ENCODE data around the gene PKN1.
A peak's percentile ranks its signal among the peaks of the same experiment; 100 is the strongest.

PKN1 gene

DNA sequence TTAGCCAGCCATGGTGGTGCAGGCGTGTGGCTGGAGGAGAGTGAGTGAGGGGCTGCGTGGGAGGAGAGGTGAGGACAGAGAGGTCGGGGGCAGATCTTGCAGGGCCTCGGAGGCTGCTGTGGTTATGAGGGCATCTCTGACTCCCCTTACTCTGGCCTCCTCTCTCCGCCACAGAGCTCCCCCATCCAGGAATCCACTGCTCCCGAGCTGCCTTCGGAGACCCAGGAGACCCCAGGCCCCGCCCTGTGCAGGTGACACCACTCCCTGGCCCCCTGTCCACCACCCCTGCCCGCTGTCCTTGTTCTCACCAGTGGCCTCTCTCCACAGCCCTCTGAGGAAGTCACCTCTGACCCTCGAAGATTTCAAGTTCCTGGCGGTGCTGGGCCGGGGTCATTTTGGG lies 34.3 kb downstream of the PKN1 start:
- DNase-seq (ENCODE audit: low read depth) = no peak

DNA sequence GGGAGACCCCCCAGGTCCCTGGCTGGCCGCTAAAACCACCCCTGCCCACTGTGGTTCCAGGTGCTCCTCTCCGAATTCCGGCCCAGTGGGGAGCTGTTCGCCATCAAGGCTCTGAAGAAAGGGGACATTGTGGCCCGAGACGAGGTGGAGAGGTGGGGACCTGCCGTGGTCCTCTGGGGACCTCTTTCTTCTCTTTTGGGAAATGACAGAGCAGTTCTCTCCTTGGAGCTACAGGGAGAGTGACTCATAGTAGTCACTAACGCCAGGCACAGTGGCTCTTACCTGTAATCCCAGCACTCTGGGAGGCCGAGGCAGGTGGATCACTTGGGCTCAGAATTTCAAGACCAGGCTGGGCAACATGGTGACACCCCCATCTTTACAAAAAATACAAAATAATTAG lies 34.7 kb downstream of the PKN1 start:
- no peak for DNase-seq (ENCODE audit: low read depth)

DNA sequence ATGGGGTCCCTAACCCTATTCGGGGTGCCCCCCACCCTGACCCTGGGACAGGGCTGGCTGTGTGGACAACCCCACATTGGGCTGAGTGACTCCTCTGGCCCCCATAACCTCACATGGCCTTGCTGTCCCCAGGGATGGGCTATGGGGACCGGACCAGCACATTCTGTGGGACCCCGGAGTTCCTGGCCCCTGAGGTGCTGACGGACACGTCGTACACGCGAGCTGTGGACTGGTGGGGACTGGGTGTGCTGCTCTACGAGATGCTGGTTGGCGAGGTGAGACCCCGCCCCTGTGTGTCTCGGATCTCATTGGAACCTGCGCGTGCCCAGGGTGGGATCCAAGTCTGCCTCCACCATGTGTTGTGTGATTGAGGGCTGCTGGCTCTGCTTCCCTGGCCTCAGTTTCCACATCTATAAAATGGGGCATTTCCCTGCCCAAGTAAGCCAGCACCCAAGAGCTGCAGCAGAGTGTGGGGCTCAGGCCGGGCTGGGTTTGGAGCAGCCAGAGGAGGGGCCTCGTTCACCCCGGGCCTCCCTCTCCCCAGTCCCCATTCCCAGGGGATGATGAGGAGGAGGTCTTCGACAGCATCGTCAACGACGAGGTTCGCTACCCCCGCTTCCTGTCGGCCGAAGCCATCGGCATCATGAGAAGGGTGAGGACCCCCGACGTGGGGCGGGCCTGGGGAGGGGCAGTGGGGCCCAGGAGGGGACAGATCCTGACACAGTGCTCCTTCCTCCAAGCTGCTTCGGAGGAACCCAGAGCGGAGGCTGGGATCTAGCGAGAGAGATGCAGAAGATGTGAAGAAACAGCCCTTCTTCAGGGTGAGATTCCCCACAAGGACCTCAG lies 37.1 kb downstream of the PKN1 start:
- no peak for DNase-seq (ENCODE audit: low read depth)

DNA sequence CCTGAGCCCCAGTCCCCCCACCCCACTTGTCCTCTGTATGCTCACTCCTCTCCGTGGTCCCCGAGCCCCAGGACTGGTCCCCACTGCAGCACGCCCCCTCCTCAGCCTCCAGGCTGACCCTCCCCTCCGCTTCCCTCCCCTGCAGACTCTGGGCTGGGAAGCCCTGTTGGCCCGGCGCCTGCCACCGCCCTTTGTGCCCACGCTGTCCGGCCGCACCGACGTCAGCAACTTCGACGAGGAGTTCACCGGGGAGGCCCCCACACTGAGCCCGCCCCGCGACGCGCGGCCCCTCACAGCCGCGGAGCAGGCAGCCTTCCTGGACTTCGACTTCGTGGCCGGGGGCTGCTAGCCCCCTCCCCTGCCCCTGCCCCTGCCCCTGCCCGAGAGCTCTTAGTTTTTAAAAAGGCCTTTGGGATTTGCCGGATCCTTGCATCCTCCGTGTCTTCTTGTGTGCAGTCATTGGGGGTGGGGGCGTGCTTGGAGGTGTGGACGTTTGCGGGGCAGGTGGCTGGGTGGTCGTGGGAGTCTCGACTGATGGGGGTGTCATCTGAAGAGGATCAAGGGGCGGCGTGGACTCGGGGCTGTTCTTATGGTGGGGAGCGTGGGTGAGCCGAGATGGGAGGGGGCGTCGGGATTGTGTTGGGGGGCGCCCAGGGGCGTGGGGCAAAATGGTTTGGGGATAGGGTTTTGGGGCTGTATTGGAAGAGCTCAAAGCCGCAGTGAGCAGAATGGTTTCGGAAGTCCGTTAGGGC lies 38.5 kb downstream of the PKN1 start:
- no peak for DNase-seq (ENCODE audit: low read depth)

DNA sequence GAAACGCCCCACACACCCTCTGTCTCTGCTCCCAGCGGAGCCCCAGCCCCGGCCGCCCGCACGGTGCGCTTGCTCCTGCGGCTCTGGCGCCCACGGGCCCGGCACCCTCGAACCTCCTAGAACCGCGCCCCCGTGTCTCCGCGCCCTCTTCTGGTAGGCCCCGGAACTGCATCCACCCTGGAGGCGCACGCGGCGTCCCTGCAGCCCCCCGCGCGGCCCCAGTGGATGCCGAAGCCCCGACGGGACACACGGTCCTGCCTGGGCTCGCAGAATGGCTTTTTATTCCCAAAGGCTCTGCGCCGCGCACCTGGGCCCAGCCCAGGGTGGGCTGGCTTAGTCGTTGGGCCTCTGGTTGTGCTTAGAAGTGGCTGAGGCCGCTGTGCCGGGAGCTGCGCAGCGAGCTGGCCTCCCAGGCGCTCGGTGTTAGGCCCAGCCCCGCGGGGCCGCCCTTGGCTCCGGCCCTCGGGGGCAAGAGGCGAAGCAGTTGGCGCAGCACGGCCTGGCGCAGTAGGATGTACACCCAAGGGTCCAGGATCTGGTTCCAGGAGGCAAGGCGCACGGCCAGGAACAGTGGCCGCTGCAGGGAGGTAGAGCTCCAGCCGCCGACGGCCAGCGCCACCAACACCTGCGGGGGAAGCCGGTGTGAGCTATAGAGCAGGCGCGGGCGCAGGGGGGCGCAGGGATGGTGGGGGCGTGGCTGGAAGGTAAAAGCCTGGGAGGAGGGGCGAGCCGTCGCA lies 39.3 kb downstream of the PKN1 start:
- DNase-seq (ENCODE audit: low read depth) = no peak

DNA sequence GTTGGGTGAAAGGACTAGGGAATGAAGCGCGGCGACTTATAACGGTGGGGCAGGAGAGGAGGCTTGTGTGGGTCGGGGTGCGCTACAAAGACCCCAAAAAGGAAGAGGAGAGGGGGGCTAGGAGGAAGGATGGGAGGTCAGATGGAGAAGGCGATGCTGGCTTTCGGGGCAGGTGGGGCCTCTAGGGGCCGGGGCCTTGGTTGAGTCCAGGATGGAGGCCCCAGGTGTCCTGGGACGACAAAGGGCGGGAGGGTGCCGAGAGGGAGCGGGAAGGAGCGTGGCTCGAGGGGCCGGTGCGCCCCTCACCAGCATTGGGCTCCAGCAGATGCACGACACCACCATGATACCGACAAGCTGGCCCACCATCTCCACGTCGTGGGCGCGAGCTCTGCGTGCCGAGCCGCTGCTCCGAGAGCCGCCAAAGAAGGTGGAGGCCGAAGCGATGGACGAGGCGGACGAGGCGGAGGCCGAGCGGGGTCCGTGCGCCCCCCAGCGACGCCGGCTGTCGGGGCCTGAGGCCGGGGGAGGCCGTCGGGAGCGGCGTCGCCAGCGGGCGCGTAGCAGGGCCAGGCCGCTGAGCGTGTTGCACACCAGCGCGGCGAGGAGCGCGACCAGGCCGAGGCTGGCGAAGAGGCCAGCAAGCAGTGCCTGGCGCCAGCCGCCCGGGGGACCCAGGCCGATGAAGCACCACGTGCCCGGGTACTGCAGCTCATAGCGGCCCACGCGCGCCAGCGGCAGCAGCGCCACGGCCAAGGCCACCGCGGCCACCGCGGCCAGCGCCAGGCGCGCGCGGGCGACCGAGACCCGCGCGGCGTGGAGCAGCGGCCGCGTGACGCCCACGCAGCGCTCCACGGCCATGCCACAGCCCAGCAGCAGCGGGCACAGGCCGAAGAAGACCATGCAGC lies 40.2 kb downstream of the PKN1 start:
- DNase-seq (ENCODE audit: low read depth) = no peak

DNA sequence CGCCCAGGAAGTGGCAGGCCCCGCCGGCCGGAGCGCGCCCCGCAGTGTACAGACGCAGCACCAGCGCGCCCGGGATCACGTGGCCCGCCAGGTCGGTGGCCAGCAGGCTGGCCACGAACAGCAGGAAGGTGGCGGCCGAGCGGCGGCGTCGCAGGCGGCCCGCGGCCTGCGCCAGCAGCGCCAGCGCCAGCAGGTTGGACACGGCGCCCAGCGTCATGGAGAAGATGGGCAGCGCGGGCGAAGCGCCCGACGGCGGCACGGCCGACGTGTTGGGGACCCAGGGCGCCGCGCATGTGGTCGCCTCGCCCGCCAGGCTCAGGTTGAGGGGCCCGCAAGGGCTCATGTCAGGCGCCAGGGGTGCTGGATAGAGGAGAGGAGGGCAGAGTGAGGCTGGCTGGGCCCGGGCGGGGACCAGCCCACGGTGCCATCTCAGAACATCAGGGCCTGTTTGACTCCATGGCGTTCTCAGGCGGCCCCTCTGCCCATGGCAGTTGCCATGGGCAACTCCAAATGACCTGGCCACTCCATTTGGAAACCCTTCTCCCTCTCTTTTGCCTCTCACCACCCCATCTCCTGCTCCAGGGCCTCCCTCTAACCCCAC lies 41.0 kb downstream of the PKN1 start:
- DNase-seq (ENCODE audit: low read depth) = no peak

DNA sequence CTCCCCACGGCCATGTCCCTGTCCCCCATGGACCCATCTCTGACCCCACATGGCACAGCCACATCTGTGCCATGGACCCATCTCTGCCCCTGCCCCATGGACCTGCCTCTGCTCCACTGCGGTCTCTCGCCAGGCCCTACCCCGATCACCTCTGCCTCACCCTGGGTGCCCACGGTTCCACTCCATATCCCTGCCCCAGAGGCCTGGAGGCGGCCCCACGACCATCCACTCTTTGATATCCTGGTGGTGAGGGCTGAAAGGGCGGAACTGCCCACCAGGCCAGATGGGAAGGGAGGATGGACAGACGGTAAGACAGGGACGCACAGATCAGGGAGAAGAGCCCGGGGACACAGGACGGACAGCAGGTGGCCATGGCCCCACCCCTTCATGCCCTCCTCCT lies 41.7 kb downstream of the PKN1 start:
- no peak for DNase-seq (ENCODE audit: low read depth)

DNA sequence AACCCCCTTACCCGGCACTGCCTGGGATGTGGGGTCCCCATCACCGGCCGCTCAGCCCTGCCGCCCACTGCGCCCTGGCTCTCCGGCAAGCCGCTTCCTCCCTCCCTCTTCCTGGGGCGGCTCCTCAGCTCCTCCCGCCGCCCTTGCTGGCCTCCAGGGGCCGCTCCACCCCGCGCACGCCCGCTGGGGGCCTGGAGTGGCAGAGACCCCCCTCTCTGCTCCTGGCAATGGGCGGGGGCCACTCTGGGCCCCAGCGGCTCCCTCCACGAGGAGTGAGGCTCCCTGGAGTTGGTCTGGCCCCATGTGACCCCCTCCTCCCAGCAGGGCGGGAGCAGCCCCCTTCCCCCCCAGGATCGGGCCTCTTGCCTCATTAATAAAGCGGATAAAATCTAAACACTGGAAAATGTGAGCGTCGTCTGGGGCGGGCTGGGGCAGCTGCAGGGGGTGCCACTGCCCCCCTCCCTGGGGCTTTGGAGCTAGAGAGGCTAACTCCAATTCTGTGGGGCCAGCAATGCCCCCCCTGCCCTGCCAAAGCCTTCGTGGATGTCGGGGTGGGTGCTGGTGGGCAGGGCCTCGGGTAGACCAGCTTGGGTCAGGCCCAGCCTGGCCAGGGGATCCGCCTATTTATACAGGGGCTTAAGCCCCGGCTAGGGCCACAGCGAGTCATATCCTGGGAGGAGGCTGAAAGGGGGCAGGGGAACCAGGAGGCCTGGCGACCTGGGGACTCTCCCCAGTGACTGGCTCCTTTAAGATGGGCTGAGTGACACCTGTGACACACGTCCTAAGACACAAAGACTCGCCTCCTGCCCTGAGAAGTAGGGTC lies 42.4 kb downstream of the PKN1 start, which contains the start of gene PTGER1:
Gene PTGER1, minus strand, starts transcription at position 104 of the 823 bp plus-strand sequence. CDS start 1,034 bp downstream, outside the sequence.
- no peak for DNase-seq (ENCODE audit: low read depth)

DNA sequence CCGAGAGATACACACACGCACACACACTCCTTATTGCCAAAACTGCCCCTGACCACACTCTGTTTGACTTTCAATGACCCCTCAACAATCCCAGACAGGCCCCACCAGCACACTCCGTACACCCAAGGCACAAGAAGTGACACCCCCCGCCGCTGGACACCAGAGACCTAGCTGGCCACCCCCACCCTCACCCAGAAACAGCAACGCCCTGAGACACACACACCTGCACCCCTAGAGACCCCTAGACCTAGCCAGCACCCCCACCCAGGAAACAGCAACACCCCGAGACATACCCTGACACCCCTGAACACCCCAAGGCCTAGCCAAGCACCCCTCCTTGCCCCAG lies 43.2 kb downstream of the PKN1 start:
- no peak for DNase-seq (ENCODE audit: low read depth)

DNA sequence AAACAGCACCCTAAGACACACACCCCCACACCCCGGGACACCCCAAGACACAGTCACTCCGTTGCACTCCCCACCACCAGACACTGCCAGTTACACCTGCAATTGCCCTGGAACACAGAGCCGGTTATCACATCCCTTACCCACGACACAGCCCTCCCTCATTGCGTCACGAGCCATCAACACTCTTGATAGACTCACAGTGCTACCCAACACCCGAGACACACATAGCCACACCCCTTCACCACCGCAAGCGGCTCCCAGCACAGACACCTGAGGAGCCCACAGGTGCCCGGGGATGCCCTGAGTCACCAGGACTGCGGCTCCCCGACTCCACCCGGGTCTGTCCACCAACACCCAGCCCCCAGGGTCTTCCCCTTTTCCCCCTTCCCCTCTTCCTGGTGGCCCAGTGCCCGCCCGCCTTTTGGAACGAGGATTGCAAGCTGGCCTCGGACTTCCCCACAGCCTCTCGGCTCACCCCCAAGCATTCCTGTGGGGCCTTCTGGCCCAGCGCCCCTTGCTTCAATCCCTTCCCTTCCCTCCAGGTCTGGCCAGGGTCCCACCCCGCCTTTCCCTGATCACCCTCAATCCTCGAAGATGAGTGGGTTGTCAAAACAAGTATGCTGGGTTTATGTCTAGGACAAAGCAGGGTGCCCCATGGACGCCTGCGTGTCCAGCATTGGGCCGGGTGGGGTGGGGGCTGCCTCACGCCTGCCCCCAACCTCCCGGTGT lies 43.7 kb downstream of the PKN1 start:
- peak; percentile 86 for DNase-seq (ENCODE audit: low read depth)

DNA sequence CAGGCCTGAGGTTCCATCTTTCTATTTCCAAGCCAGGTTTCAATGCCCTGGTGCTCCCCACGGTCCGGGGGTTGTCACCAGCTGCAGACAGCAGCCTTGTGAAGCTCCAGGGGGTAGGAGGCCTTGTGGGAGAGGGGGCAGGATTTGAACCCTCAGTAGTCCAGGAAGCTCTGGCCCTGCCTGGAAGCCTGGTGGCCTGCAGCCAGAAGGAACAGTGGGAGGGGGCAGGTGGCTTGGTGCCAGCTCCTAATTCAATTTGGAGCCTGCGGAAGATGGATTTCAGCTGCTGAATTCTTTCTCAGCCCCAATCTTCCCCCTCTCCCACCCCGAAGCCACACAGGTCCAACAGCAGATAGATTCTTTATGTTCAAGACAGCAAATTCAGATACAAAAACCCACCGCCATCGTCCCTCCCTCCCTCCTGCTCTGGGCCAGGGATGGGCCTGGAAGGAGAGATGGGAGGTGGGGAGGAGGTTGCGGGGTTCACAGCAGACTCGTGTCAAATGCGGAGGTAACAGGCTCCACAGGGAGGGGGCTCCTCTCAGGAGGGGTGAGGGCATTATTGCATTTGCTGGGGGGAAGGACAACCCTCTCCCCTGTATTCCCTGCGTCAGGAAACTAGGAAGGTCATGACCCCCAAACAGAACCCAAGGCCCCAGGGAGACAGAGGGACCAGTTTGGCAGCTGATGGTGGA lies 44.5 kb downstream of the PKN1 start:
- no peak for DNase-seq (ENCODE audit: low read depth)

DNA sequence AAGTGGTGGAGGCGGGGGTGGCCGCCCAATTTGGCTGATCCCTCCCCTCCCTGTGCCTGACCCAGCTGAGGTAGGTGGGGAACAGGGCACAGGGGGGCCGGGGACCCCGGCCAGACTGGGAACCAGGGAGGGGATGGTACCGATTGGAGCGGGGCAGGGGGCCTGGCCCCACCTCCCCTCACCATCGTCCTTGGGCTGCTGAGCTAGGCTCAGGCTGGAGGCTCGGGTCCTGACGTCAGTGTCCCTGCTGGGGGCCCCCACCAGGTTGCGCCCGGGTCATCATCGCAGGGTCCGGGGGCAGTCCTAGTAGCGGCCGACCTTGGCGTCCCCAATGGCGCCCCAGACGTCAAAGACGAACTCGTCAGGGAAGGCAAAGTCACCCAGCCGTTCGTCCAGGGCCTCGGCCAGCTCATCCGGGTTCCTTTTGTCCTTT lies 45.0 kb downstream of the PKN1 start:
- no peak for DNase-seq (ENCODE audit: low read depth)

DNA sequence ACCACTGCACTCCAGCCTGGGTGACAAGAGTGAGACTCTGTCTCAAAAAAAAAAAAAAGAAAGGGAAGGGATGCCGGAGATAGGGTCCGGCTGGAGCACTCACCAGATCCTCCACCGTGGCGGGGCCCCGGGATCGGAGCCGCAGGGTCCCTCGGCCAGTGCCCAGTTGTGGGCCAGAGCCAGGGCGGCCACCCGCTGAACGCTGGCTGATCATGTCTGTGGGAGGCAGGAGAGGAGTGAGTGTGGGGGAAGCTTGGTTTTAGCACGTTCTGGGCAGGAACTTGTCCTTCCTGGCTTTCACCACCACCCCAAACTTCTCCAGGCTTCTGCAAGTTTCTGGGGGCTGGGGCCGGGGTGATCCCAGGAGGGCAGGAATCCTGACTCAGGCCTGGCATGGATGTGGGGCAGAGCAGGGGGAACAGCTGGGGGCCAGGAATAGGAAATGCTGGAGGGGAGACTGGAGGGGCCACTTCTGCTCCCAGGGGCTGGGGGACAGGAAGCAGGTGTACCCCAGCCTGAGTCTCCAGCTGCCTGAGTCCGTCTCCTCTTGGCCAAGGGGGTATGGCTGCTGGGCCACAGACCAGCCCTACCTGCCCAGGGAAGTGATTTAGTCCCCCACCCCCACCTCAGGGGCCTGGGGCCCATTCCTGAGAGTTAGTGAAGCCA lies 46.3 kb downstream of the PKN1 start:
- no peak for DNase-seq (ENCODE audit: low read depth)

DNA sequence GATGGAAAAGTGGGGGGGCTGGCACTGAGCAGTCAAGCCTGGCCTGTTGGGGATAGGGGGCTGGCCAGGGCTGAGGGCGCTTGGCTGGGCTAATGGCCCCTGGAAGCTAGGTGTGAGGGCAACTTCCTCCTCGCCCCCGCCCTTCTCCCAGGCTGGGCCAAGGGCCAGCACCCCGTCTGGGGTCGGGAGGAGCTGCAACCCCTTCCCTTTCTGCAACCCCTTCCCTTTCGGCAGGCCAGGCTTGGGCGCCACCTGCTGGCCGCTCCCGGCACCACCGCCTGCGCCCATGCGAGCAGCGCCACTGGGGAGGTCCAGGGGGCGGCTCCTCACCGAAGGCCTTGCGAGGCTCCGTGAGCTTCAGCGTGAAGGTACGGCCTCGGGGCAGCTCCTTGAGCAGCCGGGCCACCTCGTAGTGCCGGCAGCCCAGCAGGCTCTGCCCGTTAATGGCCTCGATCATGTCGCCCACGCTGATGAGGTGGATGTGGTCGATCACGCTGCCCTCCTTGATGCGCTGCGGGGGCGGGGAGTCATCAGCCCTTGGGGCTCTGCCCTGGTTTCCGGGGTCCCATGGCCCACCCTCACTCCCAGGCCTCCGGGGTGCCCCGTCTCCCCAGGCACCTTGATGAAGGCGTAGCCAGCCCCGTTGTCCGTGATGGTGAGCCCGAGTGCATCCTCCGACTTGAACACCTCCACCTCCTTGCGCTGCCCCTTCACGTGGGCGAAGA lies 47.0 kb downstream of the PKN1 start:
- no peak for DNase-seq (ENCODE audit: low read depth)

DNA sequence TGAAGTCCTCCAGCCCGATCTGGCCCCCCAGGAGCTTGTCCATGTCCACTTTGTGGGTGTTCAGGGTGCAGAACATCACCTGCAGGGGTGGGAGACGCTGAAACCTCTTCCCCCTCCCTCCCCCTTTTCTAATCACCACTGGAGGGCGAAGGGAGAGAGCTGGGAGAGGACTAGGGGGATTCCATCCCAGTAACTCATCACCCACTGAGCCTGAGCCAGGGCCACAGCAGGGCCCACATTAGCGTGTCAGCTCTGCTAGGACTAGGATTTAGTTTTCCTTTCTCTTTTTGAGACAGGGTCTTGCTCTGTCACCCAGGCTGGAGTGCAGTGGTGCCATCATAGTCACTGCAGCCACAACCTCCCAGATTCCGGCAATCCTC lies 47.6 kb downstream of the PKN1 start:
- DNase-seq (ENCODE audit: low read depth) = no peak

DNA sequence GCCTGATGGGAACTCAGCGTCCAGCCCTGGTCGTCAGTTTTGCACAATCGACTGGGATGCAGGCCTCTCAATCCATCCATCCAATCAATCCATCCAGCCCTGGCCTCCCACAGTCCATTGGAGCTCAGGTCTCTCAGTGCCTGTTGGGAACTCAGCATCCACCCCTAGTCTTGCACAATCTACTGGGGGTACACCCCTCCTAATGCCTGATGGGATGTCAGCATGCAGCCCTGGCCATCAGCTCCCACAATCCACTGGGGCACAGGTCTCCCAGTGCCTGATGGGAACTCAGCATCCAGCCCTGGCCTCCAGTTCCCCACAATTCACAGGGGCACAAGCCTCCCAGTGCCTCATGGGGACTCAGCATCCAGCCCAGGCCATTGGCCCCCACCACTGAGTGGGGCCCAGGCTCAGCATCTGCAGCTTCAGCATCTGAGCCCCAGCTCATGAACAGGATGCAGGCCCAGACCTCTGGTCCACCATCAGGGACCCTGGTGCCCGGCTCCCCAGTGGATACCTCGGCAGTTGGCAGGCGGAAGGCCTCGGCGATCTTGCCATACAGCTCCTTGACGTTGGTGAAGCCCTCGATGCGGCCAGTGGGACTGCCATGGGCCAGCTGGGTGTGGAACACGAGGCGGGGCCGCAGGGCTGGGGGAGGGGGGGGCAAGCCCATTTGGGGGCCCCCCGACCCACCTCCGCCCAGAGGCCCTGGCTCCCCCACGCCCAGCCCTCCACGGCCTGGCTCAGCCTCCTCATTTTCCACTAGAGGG lies 49.3 kb downstream of the PKN1 start:
- no peak for DNase-seq (ENCODE audit: low read depth)

All from amniotic epithelial cell (primary cell).